PC-3 (cell line): ENCODE results near the gene LRRC7. TPM values are rescaled to one million over a fixed set of nuclear protein-coding genes. Genes with fewer than 3 reads are reported as not detected.

ENCODE experiments used
- ATAC-seq: fragments of 200-7000 bp; cut with Tn5 transposase; 2 replicates; pipeline ENCODE4 v1.9.1; 2020; ENCODE audit warnings: mild to moderate bottlenecking, moderate library complexity
- Bru-seq: library from RNA; stranded (reverse); fragments of 400-500 nt; gene quantifications from one replicate; lab custom pipeline; 2021; lab: Mats Ljungman, UMichigan
- BruChase-seq, 2 experiments: library from RNA; stranded (reverse); fragments of 400-500 nt; gene quantifications; one replicate each; lab custom pipeline; 2021; lab: Mats Ljungman, UMichigan
- BruUV-seq: library from RNA; stranded (reverse); fragments of 400-500 nt; replicated peaks from 2 replicates; lab custom pipeline; 2021; lab: Mats Ljungman, UMichigan
- CTCF ChIA-PET: fragments of 300-600 bp; sonication (Branson Sonifier 250); formaldehyde crosslinking; loops from one replicate; lab custom pipeline; 2022; ENCODE audit warnings: antibody characterized with exemption; lab: Charles Lee
- POLR2A ChIA-PET: fragments of 300-600 bp; sonication (Branson Sonifier 250); formaldehyde crosslinking; loops from one replicate; lab custom pipeline; 2022; ENCODE audit warnings: antibody characterized with exemption; ENCODE audit not compliant: unreplicated experiment; lab: Charles Lee
- DNase-seq: peaks from one replicate; pipeline ENCODE4 v3.0.0-alpha.2; 2015
- H2AFZ ChIP-seq: fragments of 300-600 bp; sonication (generic); 2 replicates; pipeline ENCODE4 v1.6.0; 2016; ENCODE audit warnings: antibody characterized with exemption, low read length
- H3F3A ChIP-seq: fragments of 300-600 bp; sonication (generic); one replicate; pipeline ENCODE4 v1.6.0; 2017; ENCODE audit warnings: antibody characterized with exemption, low read length, control low read depth, mild to moderate bottlenecking; ENCODE audit not compliant: unreplicated experiment
- H3K27ac ChIP-seq: fragments of 300-600 bp; sonication (generic); 2 replicates; pipeline ENCODE4 v1.5.1; 2016; ENCODE audit warnings: mild to moderate bottlenecking, low read length
- H3K27me3 ChIP-seq: fragments of 300-600 bp; sonication (generic); 2 replicates; pipeline ENCODE4 v1.6.1; 2016; ENCODE audit warnings: low read length, mixed read lengths
- H3K36me3 ChIP-seq: fragments of 300-600 bp; sonication (generic); 2 replicates; pipeline ENCODE4 v1.6.1; 2016; ENCODE audit warnings: low read depth, mixed run types, low read length, mixed read lengths
- H3K4me1 ChIP-seq: fragments of 300-600 bp; sonication (generic); 2 replicates; pipeline ENCODE4 v1.5.1; 2016; ENCODE audit warnings: low read length; ENCODE audit not compliant: insufficient read depth
- H3K4me2 ChIP-seq: fragments of 300-600 bp; sonication (generic); 2 replicates; pipeline ENCODE4 v1.6.0; 2016; ENCODE audit warnings: low read length
- H3K4me3 ChIP-seq: fragments of 300-600 bp; sonication (generic); 2 replicates; pipeline ENCODE4 v1.5.1; 2016; ENCODE audit warnings: mild to moderate bottlenecking, low read length, mixed read lengths
- H3K79me2 ChIP-seq: fragments of 300-600 bp; sonication (generic); 2 replicates; pipeline ENCODE4 v1.6.1; 2017; ENCODE audit warnings: low read length, mixed read lengths
- H3K9ac ChIP-seq: fragments of 300-600 bp; sonication (generic); 2 replicates; pipeline ENCODE4 v1.6.0; 2016; ENCODE audit warnings: mild to moderate bottlenecking, low read length
- H3K9me2 ChIP-seq: fragments of 300-600 bp; sonication (generic); replicated peaks from 2 replicates; pipeline ENCODE4 v1.6.1; 2016; ENCODE audit warnings: mixed run types, low read length, mixed read lengths
- H3K9me3 ChIP-seq: fragments of 300-600 bp; sonication (generic); 2 replicates; pipeline ENCODE4 v1.6.1; 2016; ENCODE audit warnings: low read length, mixed read lengths
- H4K20me1 ChIP-seq: fragments of 300-600 bp; sonication (generic); 2 replicates; pipeline ENCODE4 v1.6.1; 2016; ENCODE audit warnings: low read length, mixed read lengths
- CTCF ChIP-seq: fragments of 300-600 bp; sonication (generic); conservative IDR thresholded peaks from 2 replicates; pipeline ENCODE4 v1.5.1; 2017; ENCODE audit warnings: antibody characterized with exemption, low read depth, mild to moderate bottlenecking, low read length
- EZH2 ChIP-seq: fragments of 300-600 bp; sonication (generic); IDR thresholded peaks from one replicate; pipeline ENCODE4 v1.6.1; 2017; ENCODE audit warnings: antibody characterized with exemption, mild to moderate bottlenecking, low read length; ENCODE audit not compliant: unreplicated experiment
- EZH2phosphoT487 ChIP-seq: fragments of 300-600 bp; sonication (generic); IDR thresholded peaks from 2 replicates; pipeline ENCODE4 v1.6.1; 2018; ENCODE audit warnings: mild to moderate bottlenecking, antibody characterized with exemption, low read length, borderline replicate concordance
- intact Hi-C: fragments of 100-400 bp; cut with micrococcal nuclease; formaldehyde crosslinking; loops from 2 replicates; pipeline ENCODE4 v1.9.0; 2023
- long read RNA-seq: library from polyadenylated mRNA; unstranded; transcript quantifications from one replicate; pipeline ENCODE4 v2.0.0, GENCODE V29; 2021; ENCODE audit not compliant: unreplicated experiment
- total RNA-seq: library from RNA; depleted of rRNA; stranded (reverse); fragments of >200 nt; gene quantifications from 2 replicates; pipeline ENCODE4 v1.2.3, GENCODE V29; 2014; rRNA removed

The LRRC7 gene
- total RNA-seq (0.04 TPM in 1 of 2 replicates, not detected in the other), Bru-seq, nascent RNA (percentile 3 among the genes with signal in this experiment), BruChase-seq, experiment 1, labeled RNA remaining after a 6-hour chase (percentile 2 among the genes with signal in this experiment), BruChase-seq, experiment 2, labeled RNA remaining after a 2-hour chase (percentile 2 among the genes with signal in this experiment)
- long read RNA-seq, partial matches to known transcripts: 0 of 2 reads
- long read RNA-seq, other reads (novel, unspliced or antisense): 2 of 2 reads

GRCh38 chr1:69567652-69568420, at the start of gene LRRC7:
Gene LRRC7, plus strand, starts transcription at chr1:69567922. Its CDS starts 718 bp downstream, at chr1:69568640.
- CTCF ChIA-PET: no interaction called here
- intact Hi-C loops: no loop called here
- ATAC-seq (peak; percentile 41; the same call in 1 of the 2 replicates), DNase-seq (no peak)
- POLR2A ChIA-PET: no interaction called here
- H3K9ac ChIP-seq: no peak within 1 kb of the TSS
- H2AFZ ChIP-seq: peak within 1 kb of the TSS; percentile 68; the same call in 1 of the 2 replicates
- TF ChIP-seq EZH2: no peak
- H3K27ac ChIP-seq: no peak within 1 kb of the TSS
- no peaks in the 10 kb centered on the region for H3K79me2 ChIP-seq
- no peaks in the 10 kb centered on the region for H3K9me3 ChIP-seq
- H3K4me2 ChIP-seq: peak within 1 kb of the TSS; percentile 65
- no peaks in the 10 kb centered on the region for H3F3A ChIP-seq
- BruUV-seq: no TSS peak
- H3K4me1 ChIP-seq: peaks cover 3% of the 10 kb centered on the region; the same call in 1 of the 2 replicates
- H3K4me3 ChIP-seq: peak within 1 kb of the TSS; percentile 60
- no peaks in the 10 kb centered on the region for H4K20me1 ChIP-seq
- H3K27me3 ChIP-seq: peaks cover 57% of the 10 kb centered on the region
- H3K36me3 ChIP-seq: no peaks in the 10 kb centered on the region
- no peaks in the 10 kb centered on the region for H3K9me2 ChIP-seq

- ChIA-PET CTCF (no interaction called here), POLR2A (no interaction called here)
- Histone ChIP-seq H3K4me3 (no peak overlapping the region), H3K36me3 (no peaks in the 10 kb centered on the region), H3K9me2 (no peaks in the 10 kb centered on the region), H3K79me2 (no peaks in the 10 kb centered on the region), H3K4me1 (no peaks in the 10 kb centered on the region), H2AFZ (no peak overlapping the region), H3K9me3 (no peaks in the 10 kb centered on the region), H3K4me2 (no peak overlapping the region), H4K20me1 (no peaks in the 10 kb centered on the region), H3K9ac (no peak overlapping the region), H3K27me3 (peaks cover 15% of the 10 kb centered on the region; the same call in 1 of the 2 replicates), H3K27ac (no peak overlapping the region), H3F3A (no peaks in the 10 kb centered on the region)
- intact Hi-C loops: no loop called here
- TF ChIP-seq CTCF (no peak), EZH2 (no peak), EZH2phosphoT487 (no peak)
- no peak for DNase-seq
- ATAC-seq: no peak
- BruUV-seq: no TSS peak
Observed at GRCh38 chr1:69519006-69519405, 48.7 kb upstream of the LRRC7 start.

- no peak for ATAC-seq
- intact Hi-C loops: no loop called here
- Histone ChIP-seq H3K36me3 (no peaks in the 10 kb centered on the region), H2AFZ (no peak overlapping the region), H4K20me1 (no peaks in the 10 kb centered on the region), H3K79me2 (no peaks in the 10 kb centered on the region), H3K9ac (no peak overlapping the region), H3K4me2 (no peak overlapping the region), H3F3A (no peaks in the 10 kb centered on the region), H3K9me2 (no peaks in the 10 kb centered on the region), H3K4me3 (no peak overlapping the region), H3K27me3 (peaks cover 22% of the 10 kb centered on the region; the same call in 1 of the 2 replicates), H3K9me3 (no peaks in the 10 kb centered on the region), H3K27ac (no peak overlapping the region), H3K4me1 (no peaks in the 10 kb centered on the region)
- TF ChIP-seq CTCF (no peak), EZH2phosphoT487 (no peak), EZH2 (no peak)
- POLR2A ChIA-PET: no interaction called here
- no peak for DNase-seq
- no TSS peak for BruUV-seq
- CTCF ChIA-PET: no interaction called here
Observed at GRCh38 chr1:69520326-69520725, 47.4 kb upstream of the LRRC7 start.
